Breast epithelium (tissue), 3 donors: Measurements from ENCODE around the gene NECAB3.

ENCODE experiments used
- CTCF ChIP-seq, 3 donors: fragments of 450-650 bp; IDR thresholded peaks; one replicate each; pipeline ENCODE4 v1.5.1; 2016 to 2017; ENCODE audit warnings: antibody characterized with exemption in 3 of 3, mild to moderate bottlenecking in 3 of 3, moderate library complexity in 3 of 3
- POLR2A ChIP-seq: fragments of 450-650 bp; IDR thresholded peaks from one replicate; pipeline ENCODE4 v1.6.1; 2016; ENCODE audit warnings: antibody characterized with exemption, mild to moderate bottlenecking, moderate library complexity
- POLR2AphosphoS5 ChIP-seq, 3 donors: sonication (generic); formaldehyde crosslinking; IDR thresholded peaks; one replicate each; pipeline ENCODE4 v1.6.1; 2017; ENCODE audit warnings: antibody characterized with exemption in 3 of 3

- TF ChIP-seq POLR2A (no peak), CTCF (IDR thresholded peaks at IDR 0.05) (no peak), POLR2AphosphoS5 (IDR thresholded peaks at IDR 0.05) (peak in 1 of 3 donors; percentile 39)
These were observed 20.2 kb downstream of the NECAB3 start for GRCh38 chr20:33653900-33654596.
